ENCODE measurements around the gene SERPINA5.

- no peak for TF ChIP-seq USF2 (CRISPR knock-in tag; IDR thresholded peaks at IDR 0.05)
- no peak for TF ChIP-seq E2F1 (CRISPR knock-in tag; IDR thresholded peaks at IDR 0.05)
- TF ChIP-seq CTCF (IDR thresholded peaks at IDR 0.05) = no peak
- TF ChIP-seq ATF2 (CRISPR knock-in tag; IDR thresholded peaks at IDR 0.05; ENCODE audit: borderline replicate concordance, low read depth) = no peak
- no peak for TF ChIP-seq ZMAT4 (CRISPR knock-in tag; IDR thresholded peaks at IDR 0.05)
- TF ChIP-seq JUN (CRISPR knock-in tag; IDR thresholded peaks at IDR 0.05) = no peak
- TF ChIP-seq CREB1 (CRISPR knock-in tag; IDR thresholded peaks at IDR 0.05) = no peak
- no peak for TF ChIP-seq SOX15 (CRISPR knock-in tag; IDR thresholded peaks at IDR 0.05)
- no peak for TF ChIP-seq MAX (CRISPR knock-in tag; IDR thresholded peaks at IDR 0.05)
These were observed 43.0 kb upstream of the SERPINA5 start for GRCh38 chr14:94538070-94538740.

Measured in WTC11 (cell line).